Activated CD4-positive, alpha-beta T cell treated with anti-CD3 and anti-CD28 coated beads, Interleukin-2, amount 10 ng/mL, durations not matched to agents 7 days and 5 days (primary cell): Measurements from ENCODE around the gene PADI1. TPM values are rescaled to one million over a fixed set of nuclear protein-coding genes. Genes with fewer than 3 reads are reported as not detected.
"Not testable (repeated sequence)": the region's sequence is repeated elsewhere in the genome, so short reads cannot be mapped to it uniquely, and the experiment has no call there.

Source experiments
- CTCF ChIA-PET: fragments of 350-600 bp; sonication (Branson Sonifier 250); formaldehyde crosslinking; loops from one replicate; lab custom pipeline; 2021; ENCODE audit warnings: antibody characterized with exemption; lab: Charles Lee
- POLR2A ChIA-PET: fragments of 350-600 bp; sonication (Branson Sonifier 250); formaldehyde crosslinking; loops from one replicate; lab custom pipeline; 2021; ENCODE audit warnings: antibody characterized with exemption; lab: Charles Lee
- DNase-seq: peaks from one replicate; pipeline ENCODE4 v3.0.0-alpha.2; 2020
- H3K27ac Mint-ChIP-seq: one replicate; pipeline ENCODE4 v1.8.0; 2021; ENCODE audit warnings: mild to moderate bottlenecking, moderate library complexity, mixed read lengths
- H3K27me3 Mint-ChIP-seq: one replicate; pipeline ENCODE4 v1.8.0; 2021; ENCODE audit warnings: mixed read lengths
- H3K36me3 Mint-ChIP-seq: one replicate; pipeline ENCODE4 v1.8.0; 2021; ENCODE audit warnings: low read depth, mixed read lengths
- H3K4me1 Mint-ChIP-seq: one replicate; pipeline ENCODE4 v1.8.0; 2021; ENCODE audit warnings: mixed read lengths
- H3K4me3 Mint-ChIP-seq: one replicate; pipeline ENCODE4 v1.8.0; 2021; ENCODE audit warnings: mild to moderate bottlenecking, moderate library complexity, mixed read lengths
- H3K9me3 Mint-ChIP-seq: one replicate; pipeline ENCODE4 v1.8.0; 2021; ENCODE audit warnings: mixed read lengths
- total RNA-seq, 2 experiments: library from RNA; stranded (reverse); gene quantifications; one replicate each; pipeline ENCODE4 v1.2.3, GENCODE V29; 2021

The PADI1 gene
- total RNA-seq, 2 experiments from 2014 or later, result not detected

DNA sequence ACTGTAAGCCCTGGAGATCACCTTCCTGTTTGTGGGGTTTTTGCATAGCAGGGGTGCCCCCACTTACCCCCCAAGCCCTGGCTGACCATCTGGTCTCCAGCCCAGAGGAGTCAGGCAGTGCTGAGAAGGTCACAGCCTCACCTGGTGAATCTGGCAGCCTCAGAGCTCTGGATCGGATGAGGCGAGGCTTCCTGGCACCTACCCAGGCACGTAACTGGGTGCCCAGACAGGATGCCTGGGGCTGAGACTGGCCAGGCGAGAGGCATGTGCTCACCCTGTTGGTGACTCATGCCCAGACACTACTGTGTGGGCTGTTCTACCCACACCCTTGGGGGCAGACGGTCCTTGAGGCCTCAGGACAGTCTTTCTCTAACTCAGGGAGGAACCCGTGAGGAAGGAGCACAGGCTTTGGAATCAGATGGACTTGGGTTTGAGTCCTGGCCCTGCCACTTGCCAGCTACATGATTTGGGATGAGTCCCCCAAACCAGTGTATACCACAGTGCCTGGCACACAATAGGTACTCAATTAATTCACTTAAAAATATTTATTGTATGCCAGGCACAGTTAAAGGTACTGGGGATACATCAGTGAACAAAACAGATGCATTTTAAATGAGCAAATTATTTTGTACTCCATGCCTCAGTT is 28.9 kb downstream of the PADI1 start:
- no peak for DNase-seq
- no peaks in the 10 kb centered on the region for H3K27me3 Mint-ChIP-seq
- no peak overlapping the region for H3K4me3 Mint-ChIP-seq
- H3K4me1 Mint-ChIP-seq, result no peaks in the 10 kb centered on the region
- POLR2A ChIA-PET, result no interaction called here
- no peak overlapping the region for H3K27ac Mint-ChIP-seq
- H3K36me3 Mint-ChIP-seq, result no peaks in the 10 kb centered on the region
- CTCF ChIA-PET, result no interaction called here
- no peaks in the 10 kb centered on the region for H3K9me3 Mint-ChIP-seq

DNA sequence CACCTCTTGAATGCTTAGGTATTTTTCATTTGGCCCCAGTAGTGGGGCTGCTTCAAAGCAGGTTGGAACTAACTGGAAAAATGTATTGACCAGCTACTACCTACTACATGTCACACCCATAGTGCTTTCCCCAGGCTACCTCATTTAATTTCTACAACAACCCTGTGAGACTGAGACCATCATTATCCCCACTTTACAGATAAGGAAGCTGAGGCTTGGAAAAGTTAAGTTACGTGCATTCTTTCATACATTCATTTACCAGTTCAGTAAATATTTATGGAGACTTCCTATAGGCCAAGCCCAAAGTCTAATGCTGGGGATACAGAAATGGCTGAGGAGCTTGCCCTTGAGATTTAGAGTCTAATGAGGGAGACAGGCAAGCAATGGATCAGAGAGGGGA is 29.5 kb downstream of the PADI1 start:
- no peaks in the 10 kb centered on the region for H3K4me1 Mint-ChIP-seq
- H3K9me3 Mint-ChIP-seq, result no peaks in the 10 kb centered on the region
- H3K27ac Mint-ChIP-seq, result no peak overlapping the region
- H3K36me3 Mint-ChIP-seq, result no peaks in the 10 kb centered on the region
- ChIA-PET CTCF (no interaction called here), POLR2A (no interaction called here)
- H3K4me3 Mint-ChIP-seq, result no peak overlapping the region
- DNase-seq, result no peak
- no peaks in the 10 kb centered on the region for H3K27me3 Mint-ChIP-seq

- no peak for DNase-seq
- ChIA-PET CTCF (interaction anchor here (1.0 kb wide), 1 partner anchor 12 kb away, joined by 3 read pairs; no protein-coding TSS in a partner anchor), POLR2A (no interaction called here)
- Mint-ChIP-seq H3K4me3 (no peak overlapping the region), H3K9me3 (no peaks in the 10 kb centered on the region), H3K4me1 (no peaks in the 10 kb centered on the region), H3K27ac (no peak overlapping the region), H3K36me3 (no peaks in the 10 kb centered on the region), H3K27me3 (no peaks in the 10 kb centered on the region)
These were observed 30.4 kb downstream of the PADI1 start for GRCh38 chr1:17235135-17235885.

- H3K4me3 Mint-ChIP-seq, result no peak overlapping the region
- H3K4me1 Mint-ChIP-seq, result no peaks in the 10 kb centered on the region
- DNase-seq, result peak; percentile 90
- POLR2A ChIA-PET, result no interaction called here
- H3K36me3 Mint-ChIP-seq, result no peaks in the 10 kb centered on the region
- H3K9me3 Mint-ChIP-seq, result no peaks in the 10 kb centered on the region
- CTCF ChIA-PET, result interaction anchor here (0.9 to 1.5 kb wide), 4 partner anchors 9 to 115 kb away, joined by 3 to 4 read pairs (median 3); no protein-coding TSS in a partner anchor
- H3K27ac Mint-ChIP-seq, result no peak overlapping the region
- H3K27me3 Mint-ChIP-seq, result no peaks in the 10 kb centered on the region
These were observed 32.0 kb downstream of the PADI1 start for GRCh38 chr1:17236779-17237560.

GRCh38 chr1:17237561-17237903 is 32.6 kb downstream of the PADI1 start:
- no peak overlapping the region for H3K27ac Mint-ChIP-seq
- no peaks in the 10 kb centered on the region for H3K4me1 Mint-ChIP-seq
- H3K4me3 Mint-ChIP-seq, result no peak overlapping the region
- no peak for DNase-seq
- H3K27me3 Mint-ChIP-seq, result no peaks in the 10 kb centered on the region
- no peaks in the 10 kb centered on the region for H3K36me3 Mint-ChIP-seq
- ChIA-PET CTCF (interaction anchor here (0.9 to 1.5 kb wide), 5 partner anchors 8 to 116 kb away, joined by 3 to 4 read pairs (median 3); no protein-coding TSS in a partner anchor), POLR2A (no interaction called here)
- H3K9me3 Mint-ChIP-seq, result no peaks in the 10 kb centered on the region

DNA sequence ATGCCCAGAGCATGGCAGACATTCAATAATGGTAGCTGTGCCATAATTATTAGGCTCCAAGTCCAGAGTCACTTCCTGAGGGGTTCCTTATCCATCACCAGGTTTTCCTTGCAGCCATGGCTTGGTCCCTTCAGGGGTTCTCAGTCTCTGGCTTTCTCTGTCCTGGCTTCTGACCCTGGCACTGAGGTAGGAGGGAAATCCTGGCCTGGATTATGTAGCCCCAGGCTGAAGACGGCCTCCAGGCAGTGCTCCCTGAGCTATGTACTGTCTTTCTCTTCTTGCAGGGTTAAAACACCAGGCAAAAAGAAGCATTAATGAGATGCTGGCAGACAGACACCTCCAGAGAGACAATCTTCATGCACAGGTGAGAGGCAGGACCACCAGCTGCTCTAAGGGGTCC is 34.5 kb downstream of the PADI1 start:
- Mint-ChIP-seq H3K36me3 (no peaks in the 10 kb centered on the region), H3K27ac (no peak overlapping the region), H3K4me1 (no peaks in the 10 kb centered on the region), H3K27me3 (no peaks in the 10 kb centered on the region), H3K9me3 (no peaks in the 10 kb centered on the region), H3K4me3 (no peak overlapping the region)
- ChIA-PET POLR2A (no interaction called here), CTCF (interaction anchor here (1.1 kb wide), 1 partner anchor 159 kb away, joined by 3 read pairs; no protein-coding TSS in a partner anchor)
- peak; percentile 16 for DNase-seq

DNA sequence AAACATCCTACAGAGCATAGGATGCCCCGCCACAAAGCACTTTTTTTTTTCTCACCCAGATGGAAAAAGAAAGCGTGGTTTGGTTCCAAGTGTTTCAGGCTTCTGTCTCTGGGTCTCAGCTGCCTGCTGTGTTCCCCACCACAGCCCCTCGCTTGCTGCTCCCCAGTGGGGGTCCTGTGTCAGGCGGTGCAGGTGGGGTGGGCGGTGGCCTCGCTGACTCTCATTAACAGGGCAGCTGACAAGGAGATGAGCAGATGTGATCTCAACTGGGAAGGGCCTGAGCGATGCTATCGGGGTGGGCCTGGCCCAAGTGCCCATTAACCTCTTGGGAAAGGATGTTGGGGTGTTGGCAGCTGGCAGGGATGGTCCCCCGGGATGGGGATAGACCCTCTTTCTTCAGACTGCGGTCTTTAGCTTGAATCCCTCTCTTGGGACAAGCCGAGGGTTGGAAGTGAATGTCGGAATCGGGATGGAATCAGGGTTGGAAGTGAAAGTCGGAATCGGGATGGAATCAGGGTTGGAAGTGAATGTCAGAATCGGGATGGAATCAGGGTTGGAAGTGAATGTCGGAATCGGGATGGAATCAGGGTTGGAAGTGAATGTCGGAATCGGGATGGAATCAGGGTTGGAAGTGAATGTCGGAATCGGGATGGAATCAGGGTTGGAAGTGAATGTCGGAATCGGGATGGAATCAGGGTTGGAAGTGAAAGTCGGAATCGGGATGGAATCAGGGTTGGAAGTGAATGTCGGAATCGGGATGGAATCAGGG is 36.3 kb downstream of the PADI1 start:
- CTCF ChIA-PET, POLR2A ChIA-PET, H3K36me3 Mint-ChIP-seq, H3K9me3 Mint-ChIP-seq, H3K4me1 Mint-ChIP-seq, H3K27me3 Mint-ChIP-seq, H3K4me3 Mint-ChIP-seq, DNase-seq, H3K27ac Mint-ChIP-seq: not testable (repeated sequence)

DNA sequence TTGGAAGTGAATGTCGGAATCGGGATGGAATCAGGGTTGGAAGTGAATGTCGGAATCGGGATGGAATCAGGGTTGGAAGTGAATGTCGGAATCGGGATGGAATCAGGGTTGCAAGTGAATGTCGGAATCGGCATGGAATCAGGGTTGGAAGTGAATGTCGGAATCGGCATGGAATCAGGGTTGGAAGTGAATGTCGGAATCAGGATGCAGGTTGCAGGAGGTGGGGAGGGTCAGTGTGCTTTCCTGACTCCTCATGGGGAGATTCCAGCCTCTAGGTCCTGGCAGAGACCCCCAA is 36.8 kb downstream of the PADI1 start:
- H3K27me3 Mint-ChIP-seq, H3K9me3 Mint-ChIP-seq, CTCF ChIA-PET, H3K4me3 Mint-ChIP-seq, DNase-seq, H3K27ac Mint-ChIP-seq, H3K36me3 Mint-ChIP-seq, POLR2A ChIA-PET, H3K4me1 Mint-ChIP-seq: not testable (repeated sequence)

GRCh38 chr1:17243274-17243673 is 38.3 kb downstream of the PADI1 start:
- Mint-ChIP-seq H3K27me3 (no peaks in the 10 kb centered on the region), H3K27ac (no peak overlapping the region), H3K4me3 (no peak overlapping the region), H3K36me3 (no peaks in the 10 kb centered on the region), H3K4me1 (no peaks in the 10 kb centered on the region), H3K9me3 (no peaks in the 10 kb centered on the region)
- ChIA-PET CTCF (no interaction called here), POLR2A (no interaction called here)
- DNase-seq, result no peak

DNA sequence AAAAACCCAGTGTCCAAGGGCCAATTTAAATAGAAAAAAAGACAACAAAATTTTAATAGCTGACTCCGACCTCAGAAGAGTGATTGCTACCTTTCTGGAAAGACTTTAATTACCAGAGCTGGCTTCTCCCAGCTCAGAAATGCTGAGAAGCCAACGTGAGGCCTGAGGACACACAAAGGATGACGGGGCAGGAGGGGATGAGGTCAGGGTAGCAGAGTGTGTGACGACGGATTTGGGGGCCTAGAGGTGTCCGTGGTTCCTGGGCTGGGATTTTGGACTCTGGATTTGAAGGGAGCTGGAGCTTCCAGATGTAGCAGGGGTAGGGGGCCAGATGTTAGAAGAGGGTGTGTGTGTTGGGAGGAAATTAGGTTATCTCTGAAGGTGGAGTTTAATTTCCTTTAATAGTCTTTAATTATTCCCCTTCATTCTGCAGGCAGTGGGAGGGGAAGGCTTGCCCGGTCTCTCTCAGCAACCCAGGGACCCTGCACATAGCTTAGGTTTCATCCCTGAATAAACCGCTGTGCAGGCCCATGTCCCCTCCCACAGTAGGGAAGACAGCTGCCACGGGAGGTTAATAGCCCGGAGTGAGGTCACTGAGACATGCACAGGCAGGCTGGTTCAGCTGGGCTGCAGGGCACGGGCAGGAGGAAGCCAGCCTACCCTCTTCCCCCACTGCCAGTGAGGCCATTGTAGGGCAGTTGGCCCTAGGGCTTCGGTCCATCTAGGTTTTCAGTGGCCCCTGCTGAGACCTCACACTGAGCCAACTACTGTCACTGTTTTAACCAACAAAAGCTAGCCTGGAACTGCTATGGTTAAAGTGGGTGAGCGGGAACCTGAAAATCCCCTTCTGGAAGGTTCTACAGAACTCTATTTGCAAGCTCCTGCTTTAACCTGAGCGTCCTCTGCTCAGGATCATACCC is 40.2 kb downstream of the PADI1 start:
- H3K27me3 Mint-ChIP-seq, result no peaks in the 10 kb centered on the region
- H3K9me3 Mint-ChIP-seq, result no peaks in the 10 kb centered on the region
- ChIA-PET POLR2A (no interaction called here), CTCF (interaction anchor here (1.1 kb wide), 1 partner anchor 8 kb away, joined by 3 read pairs; no protein-coding TSS in a partner anchor)
- H3K4me3 Mint-ChIP-seq, result no peak overlapping the region
- H3K36me3 Mint-ChIP-seq, result no peaks in the 10 kb centered on the region
- DNase-seq, result no peak
- H3K4me1 Mint-ChIP-seq, result no peaks in the 10 kb centered on the region
- H3K27ac Mint-ChIP-seq, result no peak overlapping the region

GRCh38 chr1:17245816-17246325 is 40.9 kb downstream of the PADI1 start:
- no peaks in the 10 kb centered on the region for H3K4me1 Mint-ChIP-seq
- no peak for DNase-seq
- POLR2A ChIA-PET, result no interaction called here
- H3K36me3 Mint-ChIP-seq, result no peaks in the 10 kb centered on the region
- H3K27ac Mint-ChIP-seq, result no peak overlapping the region
- no peaks in the 10 kb centered on the region for H3K27me3 Mint-ChIP-seq
- CTCF ChIA-PET, result interaction anchor here (1.1 kb wide), 2 partner anchors 8 to 14 kb away, joined by 3 read pairs; no protein-coding TSS in a partner anchor
- no peak overlapping the region for H3K4me3 Mint-ChIP-seq
- no peaks in the 10 kb centered on the region for H3K9me3 Mint-ChIP-seq
